Fibroblast of skin of right quadriceps (primary cell): Measurements from ENCODE around the gene IPO11.
"Not testable (repeated sequence)": the region's sequence is repeated elsewhere in the genome, so short reads cannot be mapped to it uniquely, and the experiment has no call there.

Experiments
- DNase-seq: peaks from one replicate; pipeline ENCODE4 v3.0.0-alpha.2; 2013

IPO11 gene

DNA sequence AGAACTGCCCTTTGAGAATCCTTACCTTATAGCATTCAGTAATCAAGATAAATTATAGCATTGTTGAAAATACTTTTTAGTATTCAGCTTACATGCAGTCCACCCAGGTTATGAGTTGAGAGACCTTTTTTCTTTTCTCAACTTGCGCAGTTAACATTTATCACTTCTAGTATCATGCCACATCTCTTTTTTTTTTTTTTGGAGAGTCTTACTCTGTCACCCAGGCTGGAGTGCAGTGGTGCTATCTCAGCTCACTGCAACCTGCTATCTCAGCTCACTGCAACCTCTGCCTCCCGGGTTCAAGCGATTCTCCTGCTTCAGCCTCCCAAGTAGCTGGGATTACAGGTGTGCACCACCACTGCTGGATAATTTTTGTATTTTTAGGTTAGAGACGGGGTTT lies 195.1 kb downstream of the IPO11 start:
- DNase-seq: no peak

DNA sequence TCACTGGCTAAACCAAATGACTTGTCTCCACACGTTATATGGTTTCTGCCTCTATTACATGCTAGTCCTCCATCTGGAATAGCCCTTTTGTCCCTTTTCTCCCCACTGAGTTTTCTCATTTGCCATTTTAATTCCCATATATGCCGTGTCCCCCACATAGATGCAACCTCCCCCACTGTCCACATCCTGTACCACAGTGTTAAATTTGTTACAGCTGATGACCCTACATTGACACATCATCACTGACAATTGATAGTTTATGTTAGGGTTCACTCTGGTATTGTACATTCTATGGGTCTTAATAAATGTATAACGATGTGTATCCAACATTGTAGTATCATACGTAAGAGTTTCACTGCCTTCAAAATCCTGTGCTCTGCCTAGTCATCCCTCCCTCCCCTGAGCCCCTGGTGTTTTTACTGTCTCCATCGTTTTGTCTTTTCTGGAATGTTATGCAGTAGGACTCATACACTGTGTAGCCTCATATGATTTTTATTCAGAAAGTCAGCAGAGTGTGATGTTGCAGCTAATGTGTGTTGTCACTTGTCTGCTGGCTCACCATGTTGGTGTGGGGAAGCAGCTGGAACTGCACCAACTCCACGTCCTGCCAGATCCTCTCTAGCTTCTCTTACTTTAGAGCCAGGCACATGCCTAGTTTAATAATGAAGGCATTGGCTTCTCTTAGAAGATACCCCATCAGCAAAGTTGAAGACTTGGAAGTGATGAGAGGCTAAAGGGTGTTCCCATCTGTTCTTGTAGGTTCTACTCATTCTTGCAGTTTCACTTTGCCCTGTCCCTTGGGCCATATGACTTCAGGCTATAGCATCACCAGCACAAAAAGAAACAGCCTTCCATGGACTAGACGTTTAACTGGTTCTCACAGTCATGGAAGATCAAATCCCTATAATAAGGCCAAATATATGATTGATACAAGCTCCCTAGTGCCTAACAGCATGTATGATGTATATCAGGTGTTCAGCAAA lies 196.3 kb downstream of the IPO11 start:
- no peak for DNase-seq

DNA sequence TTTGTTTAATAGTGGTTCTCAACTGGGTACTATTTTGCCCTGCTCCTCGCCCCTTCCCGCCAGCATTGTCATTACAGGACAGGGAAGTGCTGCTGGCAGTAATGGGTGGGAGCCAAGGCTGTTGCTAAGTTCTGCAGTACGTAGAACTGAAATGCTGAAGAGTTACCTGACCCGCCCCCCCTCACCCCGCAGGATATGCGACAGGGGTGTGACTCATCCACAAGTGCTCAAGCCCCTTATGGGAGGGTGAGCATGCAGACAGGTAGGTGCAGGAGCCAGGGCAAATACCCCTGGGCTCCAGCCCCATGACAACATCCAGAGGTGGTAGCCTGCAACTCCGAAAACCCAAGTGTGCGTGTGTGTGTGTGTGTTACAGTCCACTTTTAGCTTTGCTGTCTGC lies 201.8 kb downstream of the IPO11 start:
- DNase-seq: no peak

DNA sequence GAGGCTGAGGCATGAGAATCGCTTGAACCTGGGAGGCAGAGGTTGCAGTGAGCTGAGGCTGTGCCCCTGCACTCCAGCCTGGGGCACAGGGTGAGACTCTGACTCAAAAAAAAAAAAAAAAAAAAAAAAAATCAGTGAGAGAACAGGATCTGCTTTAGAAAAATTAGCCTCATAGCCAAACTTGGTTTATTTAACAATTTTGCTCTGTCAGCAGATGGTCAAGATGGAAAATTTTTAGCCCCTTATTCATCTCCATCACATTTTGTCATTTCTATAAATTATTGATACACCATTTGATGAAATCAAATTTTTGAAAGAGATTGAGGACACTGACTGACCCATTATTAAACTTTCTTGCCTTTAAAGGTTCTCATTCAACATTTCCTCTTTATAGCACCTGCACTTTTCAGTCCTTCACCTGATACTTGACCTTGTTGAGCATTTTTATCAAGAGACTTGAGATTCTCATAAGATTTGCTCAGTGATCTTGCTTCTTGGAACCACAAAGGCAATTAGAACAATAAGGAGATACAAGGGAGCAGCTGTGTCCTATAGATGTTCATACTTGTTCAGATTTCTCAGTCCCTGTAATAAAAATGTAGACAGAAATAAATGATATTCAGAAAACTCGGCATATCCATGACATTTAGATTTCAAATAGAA lies 204.2 kb downstream of the IPO11 start:
- DNase-seq: no peak

DNA sequence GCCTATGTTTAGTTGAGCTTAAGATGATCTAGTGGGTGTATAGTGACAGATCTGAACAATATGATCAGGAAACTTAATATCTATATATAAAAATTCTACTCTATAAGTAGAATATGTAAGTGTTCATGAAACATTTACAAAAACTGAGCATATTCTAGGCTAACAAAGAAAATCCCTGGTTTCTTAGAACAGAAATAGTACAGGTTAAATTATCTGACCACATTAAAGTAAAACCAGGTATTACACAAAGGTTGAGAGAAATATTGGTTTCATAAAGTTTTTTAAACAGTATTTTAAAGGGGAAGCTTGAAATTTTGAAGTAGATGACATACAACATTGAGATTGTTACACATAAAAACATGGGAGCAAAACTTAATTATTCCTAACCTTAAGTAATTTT lies 205.4 kb downstream of the IPO11 start:
- no peak for DNase-seq

DNA sequence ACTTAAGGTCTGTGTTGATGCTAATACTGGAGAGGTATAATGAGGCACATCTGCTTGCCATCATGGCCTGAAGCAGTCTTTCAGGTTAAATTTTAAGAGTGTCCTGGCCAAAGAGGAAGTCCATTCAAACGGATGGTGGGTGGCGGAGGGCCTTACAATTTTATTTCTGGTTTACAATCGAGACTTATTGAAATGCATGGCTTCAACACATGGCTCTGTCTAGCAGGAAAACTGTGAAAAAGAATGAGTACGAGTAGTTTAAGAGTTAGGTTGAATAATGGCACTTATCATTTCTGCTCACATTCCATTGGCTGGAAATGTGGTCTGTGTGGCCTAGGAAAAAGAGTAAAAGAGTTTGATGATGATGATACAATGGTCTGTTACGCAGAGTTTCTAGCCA lies 208.2 kb downstream of the IPO11 start:
- DNase-seq: no peak

DNA sequence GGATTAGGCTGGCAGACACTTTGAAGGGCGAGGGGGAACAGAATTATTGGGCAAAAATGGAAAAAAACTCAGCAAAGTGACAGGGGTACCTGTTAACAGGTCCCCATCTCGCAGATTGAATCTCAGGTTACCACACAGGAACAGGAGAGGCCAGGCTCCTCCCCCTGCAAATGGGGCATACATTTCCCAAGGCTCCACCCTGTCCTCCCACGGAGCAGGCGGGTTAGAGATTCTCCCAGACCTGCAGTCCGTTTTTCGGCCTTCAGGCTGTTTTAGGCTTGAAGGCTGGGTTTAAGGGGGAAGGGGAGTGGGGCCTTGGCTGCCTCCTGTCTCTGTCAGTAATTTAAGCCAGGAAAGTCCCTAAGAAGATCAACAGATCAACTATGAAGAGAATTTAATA lies 208.7 kb downstream of the IPO11 start:
- DNase-seq: no peak

DNA sequence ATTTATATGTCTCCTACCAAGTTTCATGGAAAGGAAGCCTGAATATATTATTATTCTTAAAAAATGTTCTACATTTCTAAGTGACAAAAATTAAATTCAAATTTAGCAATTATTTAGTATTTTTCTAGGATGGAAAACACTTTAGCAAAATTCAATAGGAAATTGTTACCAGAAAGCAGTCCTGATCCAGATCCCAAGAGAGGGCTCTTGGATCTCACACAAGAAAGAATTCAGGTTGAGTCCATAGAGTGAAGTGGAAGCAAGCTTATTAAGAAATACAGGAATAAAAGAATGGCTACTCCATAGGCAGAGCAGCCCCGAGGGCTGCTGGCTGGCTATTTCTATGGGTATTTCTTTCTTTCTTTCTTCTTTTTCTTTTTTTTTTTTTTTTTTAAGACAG lies 210.7 kb downstream of the IPO11 start:
- DNase-seq: no peak

DNA sequence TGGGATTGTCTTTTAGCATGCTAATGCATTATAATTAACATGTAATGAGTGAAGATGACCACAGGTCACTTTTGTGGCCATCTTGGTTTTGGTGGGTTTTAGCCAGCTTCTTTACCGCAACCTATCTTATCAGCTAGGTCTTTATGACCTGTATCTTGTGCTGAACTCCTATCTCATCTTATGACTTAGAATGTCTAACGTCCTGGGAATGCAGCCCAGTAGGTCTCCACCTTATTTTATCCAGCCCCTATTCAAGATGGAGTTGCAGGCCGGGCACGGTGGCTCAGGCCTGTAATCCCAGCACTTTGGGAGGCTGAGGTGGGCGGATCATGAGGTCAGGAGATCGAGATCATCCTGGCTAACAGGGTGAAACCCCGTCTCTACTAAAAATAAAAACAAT lies 211.9 kb downstream of the IPO11 start:
- not testable (repeated sequence) for DNase-seq

DNA sequence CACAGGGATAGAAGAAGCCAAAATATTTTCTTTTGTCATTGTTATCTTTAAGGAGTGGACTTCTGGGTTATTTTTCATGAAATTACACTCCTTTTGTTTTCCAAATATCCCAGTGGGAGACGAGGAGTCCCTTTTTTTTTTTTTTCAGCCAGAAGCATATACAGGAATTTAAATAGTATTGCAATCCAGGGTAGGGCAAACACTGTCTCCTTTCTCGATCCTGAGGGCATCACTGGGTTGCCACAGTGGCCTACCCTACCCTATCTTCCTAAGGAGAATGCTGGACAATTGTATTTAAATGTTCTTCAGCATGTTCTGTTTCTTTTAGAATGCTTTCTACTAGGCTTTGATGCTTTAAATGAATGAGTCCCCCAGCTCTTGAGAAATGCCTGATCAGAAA lies 214.0 kb downstream of the IPO11 start:
- DNase-seq: no peak

DNA sequence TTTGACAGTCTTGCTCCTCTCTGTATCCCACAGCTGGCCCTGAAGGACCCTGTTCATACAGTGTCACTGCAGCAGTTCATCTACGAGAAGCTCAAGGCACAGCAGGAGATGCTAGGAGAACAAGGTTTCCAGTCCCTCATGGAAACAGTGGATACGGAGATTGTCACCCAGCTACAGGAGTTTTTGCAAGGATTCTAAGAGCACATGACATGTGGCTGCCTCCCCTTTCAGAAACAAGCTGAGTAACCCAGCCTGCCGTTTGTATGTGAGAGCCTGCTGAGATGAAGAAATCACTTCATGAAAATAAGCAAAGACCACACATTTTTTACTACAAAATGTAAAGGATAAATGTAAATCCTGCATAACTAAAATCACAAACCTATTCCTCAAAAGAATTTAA lies 214.6 kb downstream of the IPO11 start:
- DNase-seq: no peak

DNA sequence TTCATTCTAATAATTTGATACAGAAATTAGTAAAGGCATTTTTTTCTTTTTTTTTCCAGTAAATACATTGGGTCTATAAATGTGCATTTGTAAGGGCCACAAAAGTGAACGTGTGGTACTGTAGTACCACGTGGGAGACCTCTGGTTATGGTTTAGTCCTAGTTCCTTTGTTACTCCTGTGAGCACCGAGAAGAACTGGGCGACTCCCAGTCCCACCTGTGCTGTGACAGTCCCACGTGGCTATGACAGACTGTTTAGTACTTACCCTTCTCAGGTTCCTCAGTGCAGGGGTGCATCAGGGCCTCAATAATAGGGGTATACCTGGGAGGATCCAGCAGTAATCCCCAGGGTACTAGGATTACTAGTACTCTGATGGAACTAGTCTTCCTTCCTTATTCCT lies 215.3 kb downstream of the IPO11 start:
- DNase-seq: no peak

DNA sequence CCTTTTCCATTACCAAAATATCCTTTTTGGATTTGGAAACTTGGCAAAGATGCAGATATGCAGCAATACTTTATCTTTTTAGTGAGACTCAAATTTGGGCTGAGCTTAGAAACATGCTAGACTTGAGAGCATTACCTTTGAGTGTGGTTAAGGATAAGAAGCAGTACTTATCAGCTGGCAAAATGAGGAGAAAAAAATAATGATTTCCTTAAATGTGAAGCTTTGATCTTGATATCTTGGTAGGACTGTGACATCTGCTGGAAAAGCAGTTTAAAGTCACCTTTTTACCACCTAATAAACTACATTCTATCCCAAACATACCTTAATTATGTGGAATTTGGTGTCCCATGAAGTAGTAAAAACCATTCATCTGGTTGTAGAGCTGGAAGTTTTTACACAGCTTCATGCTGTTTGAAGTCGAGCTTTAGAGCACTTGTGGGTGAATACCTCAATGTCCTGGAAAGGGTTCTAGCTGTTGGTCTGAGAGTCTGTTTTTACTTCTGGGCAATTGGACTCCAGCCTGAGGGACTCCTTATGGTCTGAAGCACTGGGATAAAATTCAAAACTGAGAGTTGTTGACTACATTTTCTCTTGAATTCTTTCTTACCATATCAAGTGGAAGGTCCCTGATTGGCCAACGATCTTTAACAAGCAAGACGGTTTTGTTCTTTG lies 219.5 kb downstream of the IPO11 start:
- DNase-seq: no peak

DNA sequence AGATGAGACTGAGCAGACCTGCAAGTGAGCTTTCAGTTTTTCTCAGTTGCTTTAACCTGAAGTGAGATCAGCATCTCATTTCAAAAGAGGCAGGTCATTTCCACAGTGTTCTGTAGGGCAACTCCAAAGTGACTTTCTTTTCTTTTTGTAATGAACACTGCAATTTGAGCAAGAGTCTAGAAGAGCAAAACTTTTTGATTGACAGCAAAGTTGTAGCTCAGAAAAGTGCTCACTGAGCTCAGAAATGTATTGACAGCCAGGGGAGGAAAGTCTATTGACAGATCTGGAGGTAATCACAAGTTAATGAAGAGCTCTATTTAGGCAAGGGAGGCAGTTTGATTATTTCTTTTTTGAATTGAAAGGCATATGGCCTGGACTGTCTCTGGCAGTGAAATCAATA lies 220.7 kb downstream of the IPO11 start:
- no peak for DNase-seq

DNA sequence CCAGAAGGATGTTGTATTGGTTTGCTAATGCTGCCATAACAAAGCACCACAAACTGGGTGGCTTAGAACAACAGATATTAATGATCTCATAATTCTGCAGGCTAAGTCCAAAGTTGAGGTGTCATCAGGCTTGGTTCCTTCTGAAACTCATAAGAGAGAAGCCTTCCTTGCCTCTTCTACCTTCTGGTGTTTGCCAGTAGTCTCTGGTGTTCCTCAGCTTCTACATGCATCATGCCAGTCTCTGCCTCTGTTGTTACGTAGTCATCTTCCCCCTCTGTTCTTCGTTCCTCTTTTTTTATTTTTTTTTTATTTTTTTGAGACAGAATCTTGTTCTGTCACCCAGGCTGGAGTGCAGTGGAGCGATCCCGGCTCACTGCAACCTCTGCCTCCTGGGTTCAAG lies 227.9 kb downstream of the IPO11 start:
- no peak for DNase-seq

DNA sequence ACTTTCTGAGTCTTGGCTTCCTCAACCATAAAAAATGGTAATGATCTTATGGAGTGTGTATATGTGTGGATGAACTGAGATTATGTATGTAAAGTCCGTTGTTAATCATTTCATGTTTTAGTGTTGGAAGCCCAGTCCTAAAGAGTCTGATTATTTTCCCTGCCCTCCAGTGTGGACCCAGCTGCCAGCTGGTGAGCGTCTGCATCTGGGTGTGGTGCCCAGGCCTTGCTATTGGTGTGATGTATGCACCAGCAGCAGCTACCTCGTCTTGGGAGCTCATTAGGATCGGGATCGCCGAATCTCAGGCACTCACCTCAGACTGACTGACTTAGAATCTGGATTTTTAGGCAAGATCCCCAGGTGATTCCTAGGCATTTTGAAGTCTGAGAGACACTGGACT lies 229.9 kb downstream of the IPO11 start:
- DNase-seq: no peak

DNA sequence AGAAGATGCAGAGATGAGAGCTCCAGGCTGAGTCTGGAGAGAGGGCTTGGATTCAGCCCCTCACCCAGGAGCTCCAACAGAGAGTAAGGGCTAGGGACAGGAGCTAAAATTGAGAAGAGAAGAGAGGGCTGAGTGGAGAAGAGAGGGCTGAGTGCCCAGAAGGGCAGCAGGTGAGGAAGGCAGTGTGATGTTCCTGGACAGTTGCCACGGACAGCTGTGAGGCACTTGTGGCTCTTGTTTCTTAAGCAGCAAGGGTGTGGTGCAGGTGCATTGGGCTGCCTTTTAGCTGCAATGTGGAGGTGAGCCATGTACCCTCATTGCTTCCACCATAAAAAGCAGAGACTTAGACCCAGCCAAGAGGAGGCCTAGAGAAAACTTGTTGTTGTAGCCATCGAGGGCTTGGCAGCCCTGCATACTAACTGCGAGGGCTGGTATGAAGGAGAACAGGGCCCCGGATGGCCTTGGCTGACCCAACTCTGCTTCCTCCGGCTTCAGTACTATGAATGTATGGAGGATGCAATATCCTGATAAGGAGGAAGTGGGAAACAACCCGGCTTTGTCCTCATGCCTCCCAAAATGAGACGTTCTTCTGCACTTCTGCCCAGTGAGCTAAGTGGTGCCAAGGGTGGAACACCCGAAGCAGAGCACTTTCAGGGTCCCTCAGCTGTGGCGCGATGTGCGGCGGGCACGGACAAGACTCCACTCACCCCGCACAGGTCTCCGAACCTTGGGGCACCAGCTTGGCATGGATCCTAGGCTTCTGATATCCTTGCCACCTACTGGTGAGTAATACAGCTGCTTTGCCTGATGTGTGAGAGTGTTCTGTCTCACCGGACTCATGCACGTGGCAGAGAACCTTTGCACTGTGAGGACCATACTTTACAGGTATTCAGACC lies 231.2 kb downstream of the IPO11 start:
- no peak for DNase-seq

DNA sequence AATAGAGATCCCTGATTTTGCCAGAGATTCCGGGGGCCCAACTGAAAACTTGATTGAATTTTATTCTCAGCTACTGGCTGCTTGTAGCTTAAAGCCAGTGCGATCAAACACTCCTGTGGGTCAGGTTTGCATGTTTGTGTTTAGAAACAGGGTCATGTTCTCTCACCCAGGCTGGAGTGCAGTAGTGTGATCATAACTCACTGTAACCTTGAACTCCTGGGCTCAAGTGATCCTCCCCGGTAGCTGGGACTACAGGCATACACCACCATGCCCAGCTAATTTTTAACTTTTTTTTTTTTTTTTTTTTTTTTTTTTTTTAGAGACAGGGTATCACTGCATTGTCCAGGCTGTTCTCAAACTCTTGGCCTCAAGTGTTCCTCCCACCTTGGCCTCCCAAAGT lies 232.7 kb downstream of the IPO11 start:
- DNase-seq: no peak

DNA sequence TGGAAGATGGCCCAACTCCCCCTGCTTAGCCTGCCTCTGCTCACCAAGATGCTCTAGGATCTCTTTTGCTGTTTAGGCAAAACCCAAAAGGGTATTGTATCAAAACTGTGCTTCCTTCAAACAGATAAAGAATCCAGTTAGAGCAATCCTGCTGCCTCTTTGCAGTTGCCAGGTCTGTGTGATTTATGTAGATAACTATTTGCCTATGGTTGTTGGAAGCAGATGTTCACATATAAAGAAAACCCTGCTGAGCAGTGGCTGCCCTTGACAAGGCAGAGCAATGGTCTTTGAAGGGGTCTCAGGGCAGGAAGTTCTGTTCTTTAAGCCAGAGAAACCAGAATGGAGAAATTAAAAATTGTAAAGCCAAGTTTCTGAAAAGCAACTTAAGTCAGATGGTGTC lies 234.7 kb downstream of the IPO11 start:
- no peak for DNase-seq

DNA sequence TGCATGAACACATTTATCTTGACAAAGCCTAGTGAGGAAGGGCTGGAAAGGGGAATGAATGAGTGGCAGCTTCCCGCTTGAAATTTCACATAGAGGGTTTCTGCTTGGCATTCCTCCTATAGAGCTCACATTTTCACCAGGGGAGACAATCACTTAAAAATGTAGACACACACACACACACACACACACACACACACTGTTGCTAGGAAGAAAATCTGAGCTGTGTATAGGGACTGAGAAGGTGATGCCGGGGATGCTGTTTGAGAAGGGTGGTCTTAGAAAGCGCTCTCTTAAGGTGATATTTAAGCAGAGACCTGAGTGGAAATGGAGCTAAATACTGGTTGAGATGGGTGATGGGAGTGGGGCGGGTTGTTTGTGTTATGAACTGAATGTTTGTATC lies 236.5 kb downstream of the IPO11 start:
- no peak for DNase-seq

DNA sequence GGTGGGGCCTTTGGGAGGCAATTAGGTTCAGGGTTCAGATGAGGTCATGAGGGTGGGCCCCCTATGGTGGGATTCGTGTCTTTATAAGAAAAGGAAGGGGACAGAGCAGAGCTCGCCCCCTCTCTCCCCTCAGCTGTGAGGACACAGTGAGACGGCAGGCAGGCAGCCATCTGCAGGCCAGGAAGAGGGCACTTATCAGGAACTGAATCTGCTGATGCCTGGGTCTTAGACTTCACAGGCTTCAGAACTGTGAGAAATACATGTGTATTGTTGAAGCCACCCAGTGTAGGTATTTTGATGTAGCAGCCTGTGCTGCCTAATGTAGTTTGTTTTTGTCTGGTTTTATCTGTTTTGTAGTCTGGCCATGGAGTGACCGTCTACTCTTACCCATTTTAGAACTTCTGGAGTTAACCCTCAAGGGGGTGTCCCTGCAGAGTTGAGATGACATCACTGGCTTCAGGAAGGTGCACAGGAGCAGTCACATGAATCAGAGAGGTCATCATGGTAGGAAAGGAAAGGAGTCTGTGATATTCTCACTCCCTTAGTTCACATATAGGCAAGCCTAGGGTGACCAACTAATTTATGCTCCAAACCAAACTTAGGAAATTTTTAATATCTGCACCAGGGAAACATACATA lies 237.0 kb downstream of the IPO11 start:
- DNase-seq: no peak

DNA sequence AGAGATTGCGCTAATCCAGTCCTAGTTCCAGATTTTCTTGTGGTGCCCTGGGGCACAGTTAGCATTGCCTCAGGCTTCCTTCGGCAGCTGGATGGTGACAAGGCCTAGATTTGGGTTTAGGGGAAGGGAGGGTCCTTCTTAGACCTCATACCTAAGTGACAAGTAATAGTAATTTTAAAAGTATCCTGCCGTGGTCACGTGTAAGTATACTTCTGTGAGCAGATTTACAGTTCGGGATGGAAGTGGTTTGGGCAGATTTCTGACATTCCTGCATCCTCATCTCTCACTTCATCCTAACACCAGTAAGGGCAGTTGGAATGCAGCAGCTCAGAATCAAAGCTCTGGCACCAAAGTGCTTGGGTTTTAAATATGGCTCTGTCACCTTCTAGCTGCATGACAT lies 237.6 kb downstream of the IPO11 start:
- DNase-seq: peak; percentile 45
